HG02571 (cell line): ENCODE results near the gene MAP2K5.

ENCODE experiments used
- ATAC-seq: cut with Tn5 transposase; IDR thresholded peaks from one replicate; pipeline ENCODE4 v1.9.1; 2021; ENCODE audit warnings: mild to moderate bottlenecking, moderate library complexity; ENCODE audit not compliant: unreplicated experiment

MAP2K5 gene

DNA sequence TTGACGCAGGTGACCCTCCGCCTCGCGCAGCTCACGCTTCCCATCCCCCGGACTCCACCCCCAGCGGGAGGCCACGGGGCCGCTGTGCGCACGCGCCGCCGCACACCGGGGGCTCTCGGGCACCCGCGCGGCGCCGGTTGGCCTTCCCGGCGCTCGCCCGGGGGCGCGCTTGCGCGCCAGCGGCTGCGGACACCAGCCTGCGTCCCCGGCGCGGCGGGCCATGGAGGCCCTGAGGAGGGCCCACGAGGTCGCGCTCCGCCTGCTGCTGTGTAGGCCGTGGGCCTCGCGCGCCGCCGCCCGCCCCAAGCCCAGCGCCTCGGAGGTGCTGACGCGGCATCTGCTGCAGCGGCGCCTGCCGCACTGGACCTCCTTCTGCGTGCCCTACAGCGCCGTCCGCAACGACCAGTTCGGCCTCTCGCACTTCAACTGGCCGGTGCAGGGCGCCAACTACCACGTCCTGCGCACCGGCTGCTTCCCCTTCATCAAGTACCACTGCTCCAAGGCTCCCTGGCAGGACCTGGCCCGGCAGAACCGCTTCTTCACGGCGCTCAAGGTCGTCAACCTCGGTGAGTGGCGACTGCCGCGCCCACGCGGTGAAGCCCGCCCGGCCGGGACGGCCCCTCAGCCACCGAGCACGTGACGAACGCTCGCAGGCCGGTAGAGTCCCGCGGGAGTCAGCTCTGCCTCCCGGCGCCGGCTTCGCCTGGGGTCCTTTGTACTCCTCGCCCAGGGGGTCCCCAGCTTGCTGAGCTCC lies 21.3 kb upstream of the MAP2K5 start, which contains the start of gene C15orf61:
TSS of gene C15orf61 (plus strand) at position 103 of the 754 bp plus-strand sequence. CDS start at position 221, 118 bp downstream.
- ATAC-seq: peak; percentile 66

DNA sequence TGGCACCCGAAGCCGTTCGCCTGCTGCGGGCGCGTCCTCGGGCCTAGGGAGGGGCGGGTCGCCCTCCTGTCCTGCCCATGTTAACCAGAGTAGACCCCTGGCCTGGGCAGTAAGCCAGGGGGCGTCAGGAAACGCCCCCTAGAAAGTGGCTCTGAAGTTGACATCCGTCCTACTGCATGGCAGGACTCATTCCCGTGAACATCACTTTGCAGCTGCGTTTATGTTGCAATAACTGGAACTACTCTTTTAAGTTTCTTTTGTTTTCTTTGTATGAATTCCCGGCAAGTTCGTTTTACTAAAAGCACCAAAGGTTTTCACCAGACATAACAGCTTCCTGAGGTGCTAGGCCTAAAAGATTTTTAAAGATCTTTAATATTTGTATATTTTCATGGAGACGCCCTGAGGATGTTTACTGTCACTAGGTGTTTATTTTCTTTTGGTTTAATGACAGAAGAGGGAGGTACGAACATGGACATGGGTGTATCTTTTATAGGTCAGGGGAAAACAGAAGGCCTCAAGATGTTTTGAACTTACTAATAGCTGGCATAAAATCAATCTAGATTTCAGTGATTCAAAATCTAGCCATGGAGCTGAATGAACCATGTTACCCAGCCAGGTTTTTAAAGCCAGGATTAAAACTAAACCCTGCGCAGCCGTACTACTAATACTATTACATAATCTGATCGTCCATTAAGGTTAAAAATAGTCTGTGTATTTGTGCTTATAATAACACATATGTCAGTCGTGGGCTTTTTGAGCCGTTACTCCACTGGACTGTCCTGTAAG lies 20.5 kb upstream of the MAP2K5 start:
- ATAC-seq: no peak

DNA sequence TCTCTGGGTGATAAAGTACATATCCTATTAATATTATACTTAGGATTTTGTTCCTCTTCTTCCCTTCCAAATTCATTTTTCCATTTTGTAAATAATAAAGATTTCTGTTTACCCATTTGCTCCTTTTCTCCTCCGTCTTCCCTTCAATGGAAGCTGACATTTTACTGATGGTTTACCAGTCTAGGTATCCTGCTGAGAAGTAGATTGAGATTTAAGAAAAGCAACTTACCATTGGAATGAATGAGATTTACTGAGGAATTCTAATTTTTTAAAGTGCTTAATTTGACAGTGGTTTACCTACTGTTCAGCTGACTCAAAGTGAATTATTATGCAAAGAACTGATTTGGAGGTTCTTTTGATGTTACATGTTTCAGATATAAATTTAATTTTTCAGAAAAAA lies 19.2 kb upstream of the MAP2K5 start:
- ATAC-seq: no peak

- no peak for ATAC-seq
Observed at GRCh38 chr15:67524235-67524634, 18.3 kb upstream of the MAP2K5 start.

DNA sequence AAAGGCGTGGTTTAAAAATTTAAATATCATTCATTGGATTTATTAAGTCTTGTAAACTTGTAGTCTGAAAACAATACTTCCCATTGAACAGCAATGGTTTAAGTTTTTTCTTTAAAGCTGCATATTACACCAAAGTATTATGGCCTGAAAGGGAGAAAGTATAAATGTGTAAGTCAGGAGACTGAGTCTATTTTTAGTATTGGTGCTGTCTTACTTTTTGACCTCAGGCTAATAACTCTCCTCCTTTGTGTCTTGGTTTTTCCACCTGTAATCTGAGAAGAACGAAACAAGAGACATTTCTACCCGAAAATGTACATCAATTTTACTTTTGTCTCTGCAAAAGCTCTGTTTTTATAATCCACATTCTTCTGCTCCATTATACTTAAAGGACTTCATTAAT lies 14.0 kb upstream of the MAP2K5 start:
- ATAC-seq: no peak

- no peak for ATAC-seq
Observed at GRCh38 chr15:67531379-67531914, 11.1 kb upstream of the MAP2K5 start.

GRCh38 chr15:67533873-67534272 lies 8.6 kb upstream of the MAP2K5 start:
- no peak for ATAC-seq

DNA sequence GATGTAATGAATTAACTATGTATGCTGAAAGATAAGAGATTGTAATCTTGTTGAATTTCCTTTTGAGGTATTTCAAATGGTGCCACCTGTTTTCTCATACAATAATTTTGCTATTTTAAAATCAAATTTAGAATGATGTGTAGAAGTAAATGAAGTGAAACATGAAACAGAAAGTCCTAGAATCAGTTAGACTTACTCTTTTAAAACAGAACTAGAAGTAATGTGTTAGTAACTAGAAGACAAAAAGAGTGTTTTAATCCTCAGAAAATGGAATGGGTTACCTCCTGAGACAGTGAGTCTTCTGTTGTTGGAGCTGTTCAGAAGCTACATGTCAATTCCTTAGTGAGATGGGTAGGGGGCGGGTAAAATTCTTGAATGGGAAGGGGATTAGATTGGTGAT lies 8.1 kb upstream of the MAP2K5 start:
- ATAC-seq: no peak

DNA sequence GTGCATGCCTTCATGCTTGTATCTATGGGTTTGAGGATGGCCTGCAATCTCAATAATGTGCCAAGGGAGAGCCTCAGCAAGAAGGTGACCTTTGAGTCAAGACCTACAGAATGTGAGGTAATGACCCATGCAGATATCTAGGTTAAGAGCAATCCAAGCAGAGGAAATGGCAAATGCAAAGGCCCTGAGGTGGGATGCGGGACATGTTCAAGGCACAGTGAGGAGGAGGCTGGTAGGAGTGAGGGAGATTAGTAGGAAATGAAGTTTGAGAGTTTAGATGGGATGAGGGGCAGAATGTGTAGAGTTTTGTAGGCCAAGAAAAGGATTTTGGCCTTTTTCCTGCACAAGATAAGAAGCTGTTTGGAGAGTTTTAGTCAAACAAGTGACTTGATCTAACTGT lies 4.7 kb upstream of the MAP2K5 start:
- ATAC-seq: no peak

DNA sequence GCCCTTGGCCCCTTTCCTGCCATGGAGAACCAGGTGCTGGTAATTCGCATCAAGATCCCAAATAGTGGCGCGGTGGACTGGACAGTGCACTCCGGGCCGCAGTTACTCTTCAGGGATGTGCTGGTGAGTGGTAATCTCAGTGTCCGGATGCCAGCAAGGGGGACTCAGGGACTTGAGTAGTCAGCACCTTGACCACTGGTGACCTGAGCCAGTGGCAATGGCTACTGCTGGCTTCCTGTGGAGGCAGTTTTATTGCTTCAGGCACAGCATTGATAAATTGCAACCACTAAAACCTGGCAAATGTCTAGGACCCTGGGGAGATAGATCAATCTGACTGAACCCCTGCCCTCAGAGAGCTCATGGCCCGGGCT lies 830 bp downstream of the MAP2K5 start:
- no peak for ATAC-seq

GRCh38 chr15:67544475-67544874 lies 2.0 kb downstream of the MAP2K5 start:
- ATAC-seq: no peak

DNA sequence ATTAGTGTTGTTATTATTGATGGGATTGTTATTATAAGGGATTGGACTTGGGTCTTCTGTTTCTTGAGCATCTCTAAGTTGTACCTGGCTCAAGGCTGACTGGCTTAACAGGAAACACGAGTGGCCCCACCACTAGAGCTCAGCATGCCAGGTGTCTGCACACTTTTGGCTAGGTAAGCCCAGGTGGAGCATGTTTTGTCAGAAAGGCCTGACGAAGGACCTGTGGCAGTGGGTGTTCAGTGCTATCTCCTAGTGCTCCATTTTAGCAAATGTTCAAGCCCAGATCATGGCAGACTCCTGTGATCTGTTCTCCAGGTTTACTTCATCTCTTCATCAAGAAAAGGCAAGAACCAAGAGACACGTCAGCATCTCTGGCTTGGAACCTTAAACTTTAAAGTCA lies 3.4 kb downstream of the MAP2K5 start:
- ATAC-seq: no peak

- no peak for ATAC-seq
Observed at GRCh38 chr15:67547064-67547463, 4.6 kb downstream of the MAP2K5 start.

DNA sequence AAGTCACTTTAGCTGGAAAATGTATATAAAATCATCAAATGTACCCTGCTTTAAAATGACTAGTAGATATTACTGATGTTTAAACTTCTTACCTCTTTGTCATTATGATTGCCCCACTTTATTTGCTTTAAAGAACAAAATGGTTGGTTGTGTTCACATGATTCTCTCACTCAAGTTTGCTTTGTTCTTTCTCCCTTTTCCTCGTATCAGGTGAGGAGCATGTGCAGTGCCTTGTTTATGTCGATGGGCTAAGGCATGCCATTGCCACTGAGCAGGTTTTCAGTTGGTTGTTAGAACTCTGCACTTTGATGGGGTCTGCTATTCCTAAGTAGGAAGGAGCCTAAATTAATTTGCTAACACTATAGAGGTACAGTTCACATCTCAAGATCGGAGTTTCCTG lies 5.3 kb downstream of the MAP2K5 start:
- ATAC-seq: no peak

- ATAC-seq: no peak
Observed at GRCh38 chr15:67548236-67548852, 5.8 kb downstream of the MAP2K5 start.

- ATAC-seq: no peak
Observed at GRCh38 chr15:67548862-67549651, 6.6 kb downstream of the MAP2K5 start.

DNA sequence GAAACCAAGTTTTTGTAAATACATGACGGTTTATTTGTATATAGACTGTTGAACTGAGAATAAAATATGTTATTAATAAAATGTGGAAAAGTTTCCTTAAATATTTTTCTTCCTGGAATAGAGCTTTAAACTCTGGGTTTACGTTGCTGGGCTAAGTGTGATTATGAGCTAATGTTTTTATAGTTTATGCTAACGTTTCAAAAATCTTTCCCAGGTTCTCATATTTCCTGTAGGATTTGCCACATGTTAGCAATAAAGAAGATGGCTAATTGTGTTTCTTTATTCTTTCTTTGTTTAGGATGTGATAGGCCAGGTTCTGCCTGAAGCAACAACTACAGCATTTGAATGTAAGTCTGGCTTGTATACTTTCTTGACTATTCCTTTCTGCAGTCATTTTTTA lies 7.2 kb downstream of the MAP2K5 start:
- ATAC-seq: no peak

- ATAC-seq: no peak
Observed at GRCh38 chr15:67550522-67550921, 8.0 kb downstream of the MAP2K5 start.

DNA sequence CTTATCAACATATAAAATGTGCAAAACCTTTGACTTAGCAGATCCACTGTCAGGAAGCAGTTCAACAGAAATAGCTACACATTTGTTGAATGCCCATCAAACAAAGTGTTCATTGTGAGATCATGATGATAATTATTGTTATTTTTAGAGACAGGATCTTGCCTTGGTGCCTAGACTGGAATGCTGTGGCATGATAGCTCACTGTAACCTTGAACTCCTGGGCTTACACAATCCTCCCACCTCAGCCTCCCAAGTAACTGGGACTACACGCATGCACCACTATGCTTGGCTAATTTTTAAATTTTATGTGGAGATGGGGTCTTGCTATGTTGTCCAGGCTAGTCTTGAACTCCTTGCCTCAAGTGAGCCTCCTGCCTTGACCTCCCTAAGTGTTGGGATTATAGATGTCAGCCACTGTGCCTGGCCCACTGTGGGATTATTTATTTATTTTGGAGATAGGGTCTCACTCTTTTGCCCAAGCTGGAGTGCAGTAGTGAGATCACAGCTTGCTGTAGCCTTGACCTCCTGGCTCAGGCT lies 8.8 kb downstream of the MAP2K5 start:
- ATAC-seq: no peak

DNA sequence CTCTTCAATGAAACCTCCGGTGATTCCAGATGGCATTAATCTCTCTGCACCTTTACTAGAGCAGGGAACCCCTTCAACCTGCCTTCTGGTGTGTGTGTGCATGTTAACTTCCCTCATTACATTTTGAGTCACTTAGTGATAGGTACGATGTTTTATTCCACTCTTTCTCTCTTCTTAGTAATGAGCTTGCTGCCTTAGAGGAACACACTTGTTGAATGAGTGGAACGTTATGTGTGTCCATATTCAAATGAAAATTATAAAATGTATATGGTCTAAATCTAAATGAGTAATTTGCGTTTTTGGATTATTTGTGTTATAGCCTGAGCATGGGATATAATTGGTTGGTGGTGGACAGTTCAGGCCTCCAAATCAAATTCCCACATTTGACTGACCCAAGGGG lies 12.1 kb downstream of the MAP2K5 start:
- ATAC-seq: no peak
